ENCODE data around the gene NKD1.
"Not testable (repeated sequence)": the region's sequence is repeated elsewhere in the genome, so short reads cannot be mapped to it uniquely, and the experiment has no call there.

Gene NKD1

GRCh38 chr16:50579373-50579772, 31.2 kb downstream of the NKD1 start:
- not testable (repeated sequence) for H3K4me1 ChIP-seq (ENCODE audit: control insufficient read depth, insufficient read depth, low read length); H3K36me3 ChIP-seq (ENCODE audit: control insufficient read depth, insufficient read depth, low read length)

GRCh38 chr16:50580180-50580798, 32.1 kb downstream of the NKD1 start:
- Histone ChIP-seq H3K9ac (ENCODE audit: low read depth, low read length) (no peak overlapping the region), H3K36me3 (ENCODE audit: control insufficient read depth, insufficient read depth, low read length) (no peaks in the 10 kb centered on the region), H3K9me3 (ENCODE audit: control insufficient read depth, insufficient read depth, low read length) (no peaks in the 10 kb centered on the region), H3K27me3 (ENCODE audit: control insufficient read depth, insufficient read depth, low read length) (no peaks in the 10 kb centered on the region), H3K4me1 (ENCODE audit: control insufficient read depth, insufficient read depth, low read length) (peaks cover 4% of the 10 kb centered on the region), H3K4me3 (ENCODE audit: low read depth, low read length) (no peak overlapping the region)

More at GRCh38 chr16:50579373-50579772, 31.2 kb downstream of the NKD1 start:
- H3K9me3 ChIP-seq (ENCODE audit: control insufficient read depth, insufficient read depth, low read length); H3K27me3 ChIP-seq (ENCODE audit: control insufficient read depth, insufficient read depth, low read length); H3K4me3 ChIP-seq (ENCODE audit: low read depth, low read length); H3K9ac ChIP-seq (ENCODE audit: low read depth, low read length): not testable (repeated sequence)

GRCh38 chr16:50581845-50582244, 33.6 kb downstream of the NKD1 start:
- Histone ChIP-seq H3K9ac (ENCODE audit: low read depth, low read length) (no peak overlapping the region), H3K4me1 (ENCODE audit: control insufficient read depth, insufficient read depth, low read length) (peaks cover 4% of the 10 kb centered on the region), H3K36me3 (ENCODE audit: control insufficient read depth, insufficient read depth, low read length) (no peaks in the 10 kb centered on the region), H3K27me3 (ENCODE audit: control insufficient read depth, insufficient read depth, low read length) (no peaks in the 10 kb centered on the region), H3K9me3 (ENCODE audit: control insufficient read depth, insufficient read depth, low read length) (no peaks in the 10 kb centered on the region), H3K4me3 (ENCODE audit: low read depth, low read length) (no peak overlapping the region)

GRCh38 chr16:50583211-50583610, 35.0 kb downstream of the NKD1 start:
- Histone ChIP-seq H3K9ac (ENCODE audit: low read depth, low read length) (no peak overlapping the region), H3K9me3 (ENCODE audit: control insufficient read depth, insufficient read depth, low read length) (no peaks in the 10 kb centered on the region), H3K4me1 (ENCODE audit: control insufficient read depth, insufficient read depth, low read length) (peaks cover 4% of the 10 kb centered on the region), H3K27me3 (ENCODE audit: control insufficient read depth, insufficient read depth, low read length) (no peaks in the 10 kb centered on the region), H3K36me3 (ENCODE audit: control insufficient read depth, insufficient read depth, low read length) (no peaks in the 10 kb centered on the region), H3K4me3 (ENCODE audit: low read depth, low read length) (no peak overlapping the region)

GRCh38 chr16:50584033-50584722, 36.0 kb downstream of the NKD1 start:
- Histone ChIP-seq H3K27me3 (ENCODE audit: control insufficient read depth, insufficient read depth, low read length) (no peaks in the 10 kb centered on the region), H3K4me1 (ENCODE audit: control insufficient read depth, insufficient read depth, low read length) (peaks cover 4% of the 10 kb centered on the region), H3K4me3 (ENCODE audit: low read depth, low read length) (no peak overlapping the region), H3K9me3 (ENCODE audit: control insufficient read depth, insufficient read depth, low read length) (no peaks in the 10 kb centered on the region), H3K9ac (ENCODE audit: low read depth, low read length) (no peak overlapping the region), H3K36me3 (ENCODE audit: control insufficient read depth, insufficient read depth, low read length) (no peaks in the 10 kb centered on the region)

GRCh38 chr16:50585331-50585776, 37.2 kb downstream of the NKD1 start:
- no peak overlapping the region for H3K9ac ChIP-seq (ENCODE audit: low read depth, low read length)
- no peaks in the 10 kb centered on the region for H3K9me3 ChIP-seq (ENCODE audit: control insufficient read depth, insufficient read depth, low read length)
- H3K4me3 ChIP-seq (ENCODE audit: low read depth, low read length) = no peak overlapping the region
- no peaks in the 10 kb centered on the region for H3K36me3 ChIP-seq (ENCODE audit: control insufficient read depth, insufficient read depth, low read length)
- peaks cover 4% of the 10 kb centered on the region for H3K4me1 ChIP-seq (ENCODE audit: control insufficient read depth, insufficient read depth, low read length)
- no peaks in the 10 kb centered on the region for H3K27me3 ChIP-seq (ENCODE audit: control insufficient read depth, insufficient read depth, low read length)

GRCh38 chr16:50587543-50587942, 39.3 kb downstream of the NKD1 start:
- Histone ChIP-seq H3K36me3 (ENCODE audit: control insufficient read depth, insufficient read depth, low read length) (no peaks in the 10 kb centered on the region), H3K27me3 (ENCODE audit: control insufficient read depth, insufficient read depth, low read length) (no peaks in the 10 kb centered on the region), H3K4me1 (ENCODE audit: control insufficient read depth, insufficient read depth, low read length) (no peaks in the 10 kb centered on the region), H3K9me3 (ENCODE audit: control insufficient read depth, insufficient read depth, low read length) (no peaks in the 10 kb centered on the region), H3K9ac (ENCODE audit: low read depth, low read length) (no peak overlapping the region), H3K4me3 (ENCODE audit: low read depth, low read length) (no peak overlapping the region)

- Histone ChIP-seq H3K4me3 (ENCODE audit: low read depth, low read length) (no peak overlapping the region), H3K27me3 (ENCODE audit: control insufficient read depth, insufficient read depth, low read length) (no peaks in the 10 kb centered on the region), H3K9ac (ENCODE audit: low read depth, low read length) (no peak overlapping the region), H3K36me3 (ENCODE audit: control insufficient read depth, insufficient read depth, low read length) (no peaks in the 10 kb centered on the region), H3K4me1 (ENCODE audit: control insufficient read depth, insufficient read depth, low read length) (no peaks in the 10 kb centered on the region), H3K9me3 (ENCODE audit: control insufficient read depth, insufficient read depth, low read length) (no peaks in the 10 kb centered on the region)
Measured at GRCh38 chr16:50588276-50588675, 40.1 kb downstream of the NKD1 start.

GRCh38 chr16:50591209-50591608, 43.0 kb downstream of the NKD1 start:
- Histone ChIP-seq H3K27me3 (ENCODE audit: control insufficient read depth, insufficient read depth, low read length) (no peaks in the 10 kb centered on the region), H3K9me3 (ENCODE audit: control insufficient read depth, insufficient read depth, low read length) (no peaks in the 10 kb centered on the region), H3K9ac (ENCODE audit: low read depth, low read length) (no peak overlapping the region), H3K4me1 (ENCODE audit: control insufficient read depth, insufficient read depth, low read length) (no peaks in the 10 kb centered on the region), H3K4me3 (ENCODE audit: low read depth, low read length) (no peak overlapping the region), H3K36me3 (ENCODE audit: control insufficient read depth, insufficient read depth, low read length) (no peaks in the 10 kb centered on the region)

GRCh38 chr16:50591800-50592771, 43.9 kb downstream of the NKD1 start:
- Histone ChIP-seq H3K9ac (ENCODE audit: low read depth, low read length) (no peak overlapping the region), H3K27me3 (ENCODE audit: control insufficient read depth, insufficient read depth, low read length) (no peaks in the 10 kb centered on the region), H3K9me3 (ENCODE audit: control insufficient read depth, insufficient read depth, low read length) (no peaks in the 10 kb centered on the region), H3K36me3 (ENCODE audit: control insufficient read depth, insufficient read depth, low read length) (no peaks in the 10 kb centered on the region), H3K4me1 (ENCODE audit: control insufficient read depth, insufficient read depth, low read length) (no peaks in the 10 kb centered on the region), H3K4me3 (ENCODE audit: low read depth, low read length) (no peak overlapping the region)

- H3K27me3 ChIP-seq (ENCODE audit: control insufficient read depth, insufficient read depth, low read length) = no peaks in the 10 kb centered on the region
- H3K9me3 ChIP-seq (ENCODE audit: control insufficient read depth, insufficient read depth, low read length) = no peaks in the 10 kb centered on the region
- no peaks in the 10 kb centered on the region for H3K4me1 ChIP-seq (ENCODE audit: control insufficient read depth, insufficient read depth, low read length)
- no peak overlapping the region for H3K9ac ChIP-seq (ENCODE audit: low read depth, low read length)
- H3K36me3 ChIP-seq (ENCODE audit: control insufficient read depth, insufficient read depth, low read length) = no peaks in the 10 kb centered on the region
- H3K4me3 ChIP-seq (ENCODE audit: low read depth, low read length) = no peak overlapping the region
Measured at GRCh38 chr16:50592996-50593395, 44.8 kb downstream of the NKD1 start.
